Activated B cell treated with CpG ODN at 0.5 μM for 24 hours (primary cell): ENCODE results near the gene SYMPK. TPM values are rescaled to one million over a fixed set of nuclear protein-coding genes. Genes with fewer than 3 reads are reported as not detected.

Experiments used
- ATAC-seq: fragments of 200-7000 bp; cut with Tn5 transposase; one replicate; pipeline ENCODE4 v1.10.0; 2021; ENCODE audit warnings: low read depth, mild to moderate bottlenecking, moderate library complexity
- CTCF ChIA-PET: fragments of 350-600 bp; sonication (Branson Sonifier 250); formaldehyde crosslinking; loops from one replicate; lab custom pipeline; 2021; ENCODE audit warnings: antibody characterized with exemption; lab: Charles Lee
- POLR2A ChIA-PET: fragments of 350-600 bp; sonication (Branson Sonifier 250); formaldehyde crosslinking; loops from one replicate; lab custom pipeline; 2021; ENCODE audit warnings: antibody characterized with exemption; lab: Charles Lee
- DNase-seq: peaks from one replicate; pipeline ENCODE4 v3.0.0; 2022
- H3K27ac Mint-ChIP-seq: one replicate; pipeline ENCODE4 v1.8.0; 2020; ENCODE audit warnings: mixed read lengths
- H3K27me3 Mint-ChIP-seq: one replicate; pipeline ENCODE4 v1.8.0; 2021; ENCODE audit warnings: mixed read lengths
- H3K36me3 Mint-ChIP-seq: one replicate; pipeline ENCODE4 v1.8.0; 2021; ENCODE audit warnings: low read depth, mixed read lengths
- H3K4me1 Mint-ChIP-seq: one replicate; pipeline ENCODE4 v1.8.0; 2021; ENCODE audit warnings: mixed read lengths
- H3K4me3 Mint-ChIP-seq: one replicate; pipeline ENCODE4 v1.8.0; 2020; ENCODE audit warnings: mild to moderate bottlenecking, mixed read lengths
- H3K9me3 Mint-ChIP-seq: one replicate; pipeline ENCODE4 v1.8.0; 2020; ENCODE audit warnings: mixed read lengths
- intact Hi-C: fragments of 100-400 bp; cut with micrococcal nuclease; formaldehyde crosslinking; loops from one replicate; pipeline ENCODE4 v1.15.1; 2024
- total RNA-seq: library from RNA; stranded (reverse); gene quantifications from 2 replicates; pipeline ENCODE4 v1.2.3, GENCODE V29; 2022
- TF ChIP-seq, protein P1 (sequence below): fragments of 200-600 bp; IDR thresholded peaks from one replicate; pipeline ENCODE4 v1.8.0; 2022; ENCODE audit warnings: antibody characterized with exemption, mild to moderate bottlenecking

Gene SYMPK
- total RNA-seq, 1 donor from 2014 or later, result 150 TPM

GRCh38 chr19:45902651-45903625 lies 40.0 kb upstream of the SYMPK start:
- Mint-ChIP-seq H3K27ac (peak overlapping the region; percentile 82), H3K9me3 (no peaks in the 10 kb centered on the region), H3K36me3 (peaks cover 27% of the 10 kb centered on the region), H3K4me3 (peak overlapping the region; percentile 90), H3K4me1 (peaks cover 24% of the 10 kb centered on the region), H3K27me3 (no peaks in the 10 kb centered on the region)
- DNase-seq (peak; percentile 99), ATAC-seq (peak; percentile 82)
- intact Hi-C loops, result loop anchor here (1.0 to 5.0 kb wide), 5 partner anchors 17 to 444 kb away; partner anchors contain the start of genes CCDC61, IRF2BP1, PPP5C and SYMPK
- POLR2A ChIA-PET, result interaction anchor here (0.5 to 3.7 kb wide), 24 partner anchors 9 to 1414 kb away, joined by 3 to 60 read pairs (median 4); partner anchors contain the start of genes CCDC61, CCDC9, CLPTM1 and FBXO46
- CTCF ChIA-PET, result interaction anchor here (0.9 to 2.4 kb wide), 5 partner anchors 16 to 114 kb away, joined by 3 to 6 read pairs (median 5); partner anchors contain the start of gene SYMPK
- TF ChIP-seq, protein P1, sequence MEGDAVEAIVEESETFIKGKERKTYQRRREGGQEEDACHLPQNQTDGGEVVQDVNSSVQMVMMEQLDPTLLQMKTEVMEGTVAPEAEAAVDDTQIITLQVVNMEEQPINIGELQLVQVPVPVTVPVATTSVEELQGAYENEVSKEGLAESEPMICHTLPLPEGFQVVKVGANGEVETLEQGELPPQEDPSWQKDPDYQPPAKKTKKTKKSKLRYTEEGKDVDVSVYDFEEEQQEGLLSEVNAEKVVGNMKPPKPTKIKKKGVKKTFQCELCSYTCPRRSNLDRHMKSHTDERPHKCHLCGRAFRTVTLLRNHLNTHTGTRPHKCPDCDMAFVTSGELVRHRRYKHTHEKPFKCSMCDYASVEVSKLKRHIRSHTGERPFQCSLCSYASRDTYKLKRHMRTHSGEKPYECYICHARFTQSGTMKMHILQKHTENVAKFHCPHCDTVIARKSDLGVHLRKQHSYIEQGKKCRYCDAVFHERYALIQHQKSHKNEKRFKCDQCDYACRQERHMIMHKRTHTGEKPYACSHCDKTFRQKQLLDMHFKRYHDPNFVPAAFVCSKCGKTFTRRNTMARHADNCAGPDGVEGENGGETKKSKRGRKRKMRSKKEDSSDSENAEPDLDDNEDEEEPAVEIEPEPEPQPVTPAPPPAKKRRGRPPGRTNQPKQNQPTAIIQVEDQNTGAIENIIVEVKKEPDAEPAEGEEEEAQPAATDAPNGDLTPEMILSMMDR, result no peak

DNA sequence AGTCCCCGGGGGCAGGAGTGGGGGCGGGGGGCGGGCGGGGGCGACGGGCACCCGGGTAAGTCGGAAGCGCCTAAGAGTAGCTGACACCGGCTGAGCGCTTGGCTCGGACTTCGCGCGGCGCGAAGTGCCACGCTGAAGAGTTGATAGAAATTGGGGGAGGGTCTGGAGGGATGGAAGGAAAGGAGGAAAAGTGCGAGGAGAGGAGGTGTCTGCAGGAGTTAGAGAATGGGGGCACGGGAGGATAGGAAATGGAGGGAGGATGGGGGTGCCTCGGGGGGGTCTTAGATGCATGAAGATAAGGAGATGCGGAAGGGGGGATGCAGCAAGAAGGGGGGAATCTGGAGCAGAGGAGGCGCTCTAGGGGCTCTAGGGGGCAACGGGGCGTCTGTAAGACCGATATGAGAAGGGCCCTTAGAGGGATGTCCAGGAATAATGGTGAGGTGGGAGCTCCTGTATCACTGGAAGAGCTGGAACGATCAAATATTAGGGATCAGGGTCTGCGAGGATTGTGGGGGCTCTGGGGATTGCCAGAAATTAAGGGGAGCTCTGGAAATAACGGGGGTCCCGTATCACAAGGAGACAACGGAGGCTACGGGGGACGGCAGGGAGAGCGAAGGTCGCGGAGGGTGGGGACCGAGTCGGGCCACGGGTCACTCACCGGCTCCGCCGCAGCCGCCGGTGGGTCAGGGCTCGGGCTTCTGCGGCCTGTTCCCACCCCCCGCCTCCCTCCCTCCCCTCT lies 39.1 kb upstream of the SYMPK start, which contains the start of gene MYPOP:
Gene MYPOP (minus strand): TSS at position 702 of the 739 bp plus-strand sequence. CDS start 840 bp downstream, outside the sequence.
- ChIA-PET CTCF (interaction anchor here (1.0 to 2.4 kb wide), 4 partner anchors 16 to 115 kb away, joined by 3 to 6 read pairs (median 5); partner anchors contain the start of gene SYMPK), POLR2A (interaction anchor here (0.6 to 3.7 kb wide), 14 partner anchors 8 to 901 kb away, joined by 3 to 60 read pairs (median 5); partner anchors contain the start of genes CCDC61, FBXO46, IRF2BP1 and RELB)
- intact Hi-C loops, result loop anchor here (1.0 to 5.0 kb wide), 5 partner anchors 16 to 445 kb away; partner anchors contain the start of genes CCDC61, IRF2BP1, PPP5C and SYMPK
- H3K36me3 Mint-ChIP-seq, result peaks cover 27% of the 10 kb centered on the region
- no peaks in the 10 kb centered on the region for H3K27me3 Mint-ChIP-seq
- H3K27ac Mint-ChIP-seq, result peak within 1 kb of the TSS; percentile 82
- no peaks in the 10 kb centered on the region for H3K9me3 Mint-ChIP-seq
- peak; percentile 23 for DNase-seq
- ATAC-seq, result no peak
- peaks cover 29% of the 10 kb centered on the region for H3K4me1 Mint-ChIP-seq
- TF ChIP-seq, protein P1, result no peak
- peak within 1 kb of the TSS; percentile 90 for H3K4me3 Mint-ChIP-seq

DNA sequence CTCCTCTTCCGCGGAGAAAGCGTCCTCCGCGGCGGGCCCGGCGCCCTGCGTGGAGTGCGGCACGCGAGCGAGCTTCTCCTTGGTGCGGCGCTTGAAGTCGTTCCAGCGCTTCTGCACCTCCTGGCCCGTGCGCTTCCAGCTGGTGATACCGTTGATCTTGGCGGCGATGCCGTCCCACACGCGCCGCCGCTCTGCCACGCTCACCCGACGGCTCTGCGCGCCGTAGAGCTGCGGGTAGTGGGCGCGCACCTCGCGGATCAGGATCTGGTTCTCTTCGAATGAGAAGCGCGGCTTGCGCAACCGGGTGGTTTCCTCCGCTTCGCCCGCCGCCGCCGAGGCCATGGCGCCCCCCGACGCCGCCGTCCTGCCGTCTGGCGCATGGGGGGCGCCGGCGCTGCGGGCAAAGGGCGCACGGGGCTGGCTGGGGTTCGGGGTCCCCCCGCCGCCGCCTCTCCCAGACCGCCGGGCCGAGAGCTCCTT lies 38.5 kb upstream of the SYMPK start:
- ChIA-PET POLR2A (interaction anchor here (0.6 to 3.7 kb wide), 6 partner anchors 11 to 815 kb away, joined by 3 to 60 read pairs (median 6); partner anchors contain the start of genes CCDC61, FBXO46, IRF2BP1 and PRKD2), CTCF (interaction anchor here (1.6 to 2.4 kb wide), 2 partner anchors 38 to 85 kb away, joined by 5 to 6 read pairs; partner anchors contain the start of gene SYMPK)
- ATAC-seq (no peak), DNase-seq (peak; percentile 41)
- Mint-ChIP-seq H3K36me3 (peaks cover 27% of the 10 kb centered on the region), H3K27ac (no peak overlapping the region), H3K9me3 (no peaks in the 10 kb centered on the region), H3K4me1 (peaks cover 29% of the 10 kb centered on the region), H3K27me3 (no peaks in the 10 kb centered on the region), H3K4me3 (peak overlapping the region; percentile 73)
- intact Hi-C loops, result loop anchor here (5.0 kb wide), 1 partner anchor 446 kb away; the partner anchor contains the start of gene PPP5C
- TF ChIP-seq, protein P1, result no peak

DNA sequence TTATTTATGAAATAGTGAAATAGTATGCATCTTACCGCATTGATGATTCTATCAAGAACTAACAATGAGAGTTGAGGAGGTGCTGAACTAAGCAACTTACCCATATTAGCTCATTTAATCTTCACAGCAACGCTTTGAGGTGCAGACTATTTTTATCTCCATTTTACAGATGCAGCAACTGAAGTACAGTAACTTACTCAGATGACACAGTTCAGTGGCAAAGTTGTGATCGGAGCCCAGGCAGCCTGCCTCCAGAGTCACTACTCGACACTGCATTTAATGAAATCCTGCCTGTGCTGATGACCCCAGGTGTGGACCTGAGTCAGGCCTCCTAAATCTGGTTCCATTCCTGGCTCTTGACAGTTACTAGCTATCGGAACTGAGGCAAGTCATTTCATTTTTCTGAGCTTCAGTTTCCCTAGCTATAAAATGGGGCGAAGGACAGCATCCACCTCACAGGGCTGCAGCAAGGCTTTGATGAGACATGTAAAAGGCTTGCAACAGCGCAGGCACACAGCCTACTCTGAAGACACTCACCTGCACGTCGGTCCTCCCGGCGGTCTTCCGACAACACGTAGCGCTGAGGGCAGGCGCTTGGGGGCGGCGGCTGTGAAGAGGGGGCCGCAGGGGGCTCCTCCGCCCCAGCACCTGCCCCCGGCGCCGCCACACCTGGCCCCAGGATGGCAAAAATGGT lies 37.9 kb upstream of the SYMPK start:
- H3K4me3 Mint-ChIP-seq, result peak overlapping the region; percentile 44
- ATAC-seq, result no peak
- no peaks in the 10 kb centered on the region for H3K27me3 Mint-ChIP-seq
- ChIA-PET CTCF (interaction anchor here (1.6 to 2.4 kb wide), 2 partner anchors 38 to 84 kb away, joined by 5 to 6 read pairs; partner anchors contain the start of gene SYMPK), POLR2A (interaction anchor here (0.6 to 3.7 kb wide), 4 partner anchors 14 to 816 kb away, joined by 3 to 60 read pairs (median 18); partner anchors contain the start of genes IRF2BP1, PRKD2 and SYMPK)
- no peak overlapping the region for H3K27ac Mint-ChIP-seq
- no peak for DNase-seq
- H3K9me3 Mint-ChIP-seq, result no peaks in the 10 kb centered on the region
- H3K36me3 Mint-ChIP-seq, result peaks cover 27% of the 10 kb centered on the region
- TF ChIP-seq, protein P1, result no peak
- intact Hi-C loops, result loop anchor here (5.0 kb wide), 1 partner anchor 446 kb away; the partner anchor contains the start of gene PPP5C
- peaks cover 29% of the 10 kb centered on the region for H3K4me1 Mint-ChIP-seq
